ENCODE data around the gene PRICKLE1. TPM values are rescaled to one million over a fixed set of nuclear protein-coding genes. Genes with fewer than 3 reads are reported as not detected.

PRICKLE1 gene
- total and polyA plus RNA-seq, 2 donors (not counting 1 experiment from before 2014, with no cell fraction given), result 6.3 to 21.6 TPM

DNA sequence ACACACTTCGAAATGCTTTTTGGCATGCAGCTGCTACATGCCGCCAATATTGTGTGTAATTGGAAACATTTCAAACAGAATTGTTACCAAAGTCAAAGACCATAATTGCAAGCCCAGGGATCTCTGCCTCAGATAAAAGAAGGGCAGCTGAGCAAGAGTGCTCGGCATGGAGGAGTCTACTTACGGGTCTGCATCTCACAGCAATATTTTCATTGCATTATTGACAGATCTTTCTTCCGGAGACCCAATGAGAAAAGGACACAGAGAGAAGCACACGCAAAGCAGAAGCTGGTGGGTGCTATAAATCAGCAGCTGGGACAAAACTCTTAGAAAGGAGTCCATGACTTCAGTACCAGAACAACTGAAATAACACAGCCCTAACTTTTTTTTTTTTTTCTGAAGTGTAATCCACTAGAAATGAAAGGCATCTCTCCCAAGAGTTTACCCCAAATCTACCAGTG, 4.9 kb downstream of the PRICKLE1 start:
- Mint-ChIP-seq H3K4me3 (no peak overlapping the region), H3K27me3 (peaks cover 38% of the 10 kb centered on the region), H3K9me3 (ENCODE audit: insufficient read depth) (no peaks in the 10 kb centered on the region), H3K27ac (no peak overlapping the region), H3K4me1 (peaks cover 11% of the 10 kb centered on the region)
- intact Hi-C loops (cut with micrococcal nuclease), result no loop called here
- H4K20me1 ChIP-seq (ENCODE audit: control insufficient read depth, insufficient read depth, low read length, poor library complexity, severe bottlenecking), result no peaks in the 10 kb centered on the region
- CTCF ChIA-PET, result interaction anchor here (3.0 kb wide), 1 partner anchor 15 kb away, joined by 14 read pairs; no protein-coding TSS in a partner anchor
- no peak for DNase-seq
- H3K9me3 ChIP-seq (ENCODE audit: control extremely low read depth in 1 of 3, control insufficient read depth in 2 of 3, insufficient read depth in 1 of 3, low read length in 2 of 3), result peaks cover 0 to 4% (median 0%) of the 10 kb centered on the region in 3 donors
- TF ChIP-seq EZH2 (IDR thresholded peaks at IDR 0.05; ENCODE audit: borderline replicate concordance, insufficient read depth, low read depth, low read length, poor library complexity, severe bottlenecking) (no peak), CTCF (IDR thresholded peaks at IDR 0.05) (no peak)
- POLR2A ChIA-PET, result no interaction called here
- no peak overlapping the region for H3K4me2 ChIP-seq (replicated peaks; ENCODE audit: low read depth, low read length, poor library complexity, severe bottlenecking)
- H3K4me1 ChIP-seq (ENCODE audit: control insufficient read depth in 2 of 2, insufficient read depth in 2 of 2, low read length in 2 of 2), result peaks cover 10 to 11% of the 10 kb centered on the region in 2 donors
- H3K27ac ChIP-seq (ENCODE audit: low read length in 2 of 2), result no peak overlapping the region
- H3K79me2 ChIP-seq (ENCODE audit: control insufficient read depth, insufficient read depth, low read length), result no peaks in the 10 kb centered on the region
- ATAC-seq (ENCODE audit: low read depth), result no peak
- no peaks in the 10 kb centered on the region for H3K36me3 ChIP-seq (replicated peaks in 1 of 2; ENCODE audit: control extremely low read depth in 1 of 2, control insufficient read depth in 1 of 2, extremely low read depth in 1 of 2, insufficient read depth in 2 of 2, low read length in 1 of 2)
- H3K9ac ChIP-seq (ENCODE audit: low read length), result no peak overlapping the region
- 93% methylated on average over 2 of the region's 6 CpGs for WGBS (ENCODE audit: insufficient coverage)
- peaks cover 0 to 31% (median 21%) of the 10 kb centered on the region in 4 experiments for H3K27me3 ChIP-seq (replicated peaks in 1 of 4; ENCODE audit: control extremely low read depth in 1 of 4, control insufficient read depth in 3 of 4, insufficient read depth in 4 of 4, low read length in 3 of 4)
- H2AFZ ChIP-seq (ENCODE audit: insufficient read depth, low read depth, low read length, poor library complexity, severe bottlenecking), result no peak overlapping the region
- H3K4me3 ChIP-seq (ENCODE audit: control extremely low read depth in 1 of 5, extremely low read depth in 1 of 5, insufficient read depth in 1 of 5, low read depth in 2 of 5, low read length in 4 of 5), result no peak overlapping the region

- no peak overlapping the region for H3K27ac Mint-ChIP-seq
- Histone ChIP-seq H3K4me1 (ENCODE audit: control insufficient read depth in 2 of 2, insufficient read depth in 2 of 2, low read length in 2 of 2) (peaks cover 0 to 3% of the 10 kb centered on the region in 2 donors), H3K4me3 (ENCODE audit: control extremely low read depth in 1 of 5, extremely low read depth in 1 of 5, insufficient read depth in 1 of 5, low read depth in 2 of 5, low read length in 4 of 5) (no peak overlapping the region), H4K20me1 (ENCODE audit: control insufficient read depth, insufficient read depth, low read length, poor library complexity, severe bottlenecking) (no peaks in the 10 kb centered on the region), H2AFZ (ENCODE audit: insufficient read depth, low read depth, low read length, poor library complexity, severe bottlenecking) (no peak overlapping the region), H3K36me3 (replicated peaks in 1 of 2; ENCODE audit: control extremely low read depth in 1 of 2, control insufficient read depth in 1 of 2, extremely low read depth in 1 of 2, insufficient read depth in 2 of 2, low read length in 1 of 2) (no peaks in the 10 kb centered on the region), H3K27ac (ENCODE audit: low read length in 2 of 2) (no peak overlapping the region), H3K79me2 (ENCODE audit: control insufficient read depth, insufficient read depth, low read length) (no peaks in the 10 kb centered on the region), H3K4me2 (replicated peaks; ENCODE audit: low read depth, low read length, poor library complexity, severe bottlenecking) (no peak overlapping the region), H3K9me3 (ENCODE audit: control extremely low read depth in 1 of 3, control insufficient read depth in 2 of 3, insufficient read depth in 1 of 3, low read length in 2 of 3) (no peaks in the 10 kb centered on the region), H3K9ac (ENCODE audit: low read length) (no peak overlapping the region), H3K27me3 (replicated peaks in 1 of 4; ENCODE audit: control extremely low read depth in 1 of 4, control insufficient read depth in 3 of 4, insufficient read depth in 4 of 4, low read length in 3 of 4) (peaks cover 0 to 18% (median 13%) of the 10 kb centered on the region in 4 experiments)
- DNase-seq (no peak), ATAC-seq (ENCODE audit: low read depth) (no peak)
- peaks cover 36% of the 10 kb centered on the region for H3K27me3 Mint-ChIP-seq
- no peak overlapping the region for H3K4me3 Mint-ChIP-seq
- TF ChIP-seq CTCF (IDR thresholded peaks at IDR 0.05) (no peak), EZH2 (IDR thresholded peaks at IDR 0.05; ENCODE audit: borderline replicate concordance, insufficient read depth, low read depth, low read length, poor library complexity, severe bottlenecking) (no peak)
- H3K4me1 Mint-ChIP-seq, result no peaks in the 10 kb centered on the region
- WGBS (ENCODE audit: insufficient coverage), result no CpG with 5 or more reads among the region's 2 CpGs
- ChIA-PET CTCF (interaction anchor here (1.4 to 3.0 kb wide), 2 partner anchors 11 to 13 kb away, joined by 3 to 14 read pairs; no protein-coding TSS in a partner anchor), POLR2A (no interaction called here)
- intact Hi-C loops (cut with micrococcal nuclease), result no loop called here
- no peaks in the 10 kb centered on the region for H3K9me3 Mint-ChIP-seq (ENCODE audit: insufficient read depth)
Observed at GRCh38 chr12:42583016-42583415, 6.5 kb downstream of the PRICKLE1 start.
